ENCODE measurements around the gene BZW1.
"Not testable (repeated sequence)": the region's sequence is repeated elsewhere in the genome, so short reads cannot be mapped to it uniquely, and the experiment has no call there.

BZW1 gene

DNA sequence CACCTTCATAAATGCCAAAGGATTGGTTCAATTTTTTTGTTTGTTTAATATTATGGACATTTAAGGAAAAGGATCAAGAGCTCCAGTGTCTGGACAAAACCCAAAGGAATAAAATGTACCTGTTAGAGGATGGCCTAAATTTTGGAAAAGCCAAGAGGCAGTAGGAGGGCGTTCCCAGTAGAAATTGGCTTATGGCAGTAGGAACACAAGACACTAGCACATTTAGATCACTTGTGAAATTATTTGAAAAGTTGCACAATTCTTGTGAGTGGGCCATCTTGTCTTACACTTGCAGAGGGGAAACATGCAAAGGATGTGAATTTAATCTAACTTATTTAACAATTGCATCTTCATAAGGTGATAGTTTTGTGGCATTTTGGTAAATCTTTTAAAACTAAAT is 3.2 kb downstream of the BZW1 start:
- H3K4me3 ChIP-seq (ENCODE audit: low read length), result no peak overlapping the region
- H3K9me3 ChIP-seq (ENCODE audit: insufficient read depth, low read depth, low read length), result no peaks in the 10 kb centered on the region
- no peak overlapping the region for H3K27ac ChIP-seq (ENCODE audit: low read length)
- H3K9ac ChIP-seq (ENCODE audit: low read depth, low read length), result no peak overlapping the region
- H3K36me3 ChIP-seq (ENCODE audit: insufficient read depth, low read depth, low read length), result peaks cover 73% of the 10 kb centered on the region
- no peaks in the 10 kb centered on the region for H3K27me3 ChIP-seq (ENCODE audit: insufficient read depth, low read length)
- H3K4me1 ChIP-seq (ENCODE audit: insufficient read depth, low read length), result peaks cover 12% of the 10 kb centered on the region

DNA sequence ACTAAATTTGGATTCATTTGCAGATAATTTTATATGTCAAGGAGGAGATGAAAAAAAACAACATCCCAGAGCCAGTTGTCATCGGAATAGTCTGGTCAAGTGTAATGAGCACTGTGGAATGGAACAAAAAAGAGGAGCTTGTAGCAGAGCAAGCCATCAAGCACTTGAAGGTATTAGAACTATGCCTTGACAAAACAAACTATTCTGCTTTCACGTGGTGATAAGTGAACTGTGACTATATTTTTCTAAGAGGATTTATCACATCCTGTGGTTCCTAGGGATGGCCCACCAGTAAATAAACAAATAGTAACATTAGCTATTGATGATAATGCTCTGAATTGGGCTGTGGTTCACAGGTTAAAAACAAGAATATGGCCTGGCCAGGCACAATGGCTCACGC is 7.0 kb downstream of the BZW1 start:
- not testable (repeated sequence) for H3K27ac ChIP-seq (ENCODE audit: low read length); H3K9ac ChIP-seq (ENCODE audit: low read depth, low read length); H3K4me3 ChIP-seq (ENCODE audit: low read length); H3K27me3 ChIP-seq (ENCODE audit: insufficient read depth, low read length); H3K9me3 ChIP-seq (ENCODE audit: insufficient read depth, low read depth, low read length); H3K4me1 ChIP-seq (ENCODE audit: insufficient read depth, low read length)
- peaks cover 85% of the 10 kb centered on the region for H3K36me3 ChIP-seq (ENCODE audit: insufficient read depth, low read depth, low read length)

DNA sequence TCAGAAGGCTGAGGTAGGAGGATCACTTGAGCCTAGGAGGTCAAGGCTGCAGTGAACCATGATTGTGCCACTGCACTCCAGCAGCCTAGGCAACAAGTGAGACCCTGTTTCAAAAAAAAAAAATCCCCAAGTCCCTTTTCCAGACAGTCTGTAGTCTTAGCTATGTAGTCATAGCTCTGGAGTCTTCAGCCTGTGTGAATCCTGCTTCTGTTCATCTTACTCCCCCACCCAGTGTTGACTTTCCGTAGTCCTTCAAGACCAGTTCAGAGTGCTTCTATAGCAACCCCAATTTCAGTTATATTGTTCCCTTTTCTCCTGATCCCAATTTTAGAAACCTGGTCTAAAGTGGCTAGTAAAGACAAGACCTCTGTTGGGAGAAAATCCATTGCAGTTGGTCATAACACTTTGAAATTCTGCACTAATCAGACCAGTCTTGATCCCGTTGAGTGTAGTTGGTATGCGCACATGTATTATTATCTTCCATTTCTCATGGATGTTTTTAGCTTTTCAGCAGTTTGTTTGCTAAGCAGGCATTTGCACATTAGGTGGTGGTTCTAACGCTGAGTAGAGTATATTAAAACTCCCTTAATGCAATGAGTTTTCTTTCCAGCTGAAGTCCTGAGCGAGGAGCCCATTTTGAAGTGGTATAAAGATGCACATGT is 9.0 kb downstream of the BZW1 start:
- peaks cover 72% of the 10 kb centered on the region for H3K36me3 ChIP-seq (ENCODE audit: insufficient read depth, low read depth, low read length)

DNA sequence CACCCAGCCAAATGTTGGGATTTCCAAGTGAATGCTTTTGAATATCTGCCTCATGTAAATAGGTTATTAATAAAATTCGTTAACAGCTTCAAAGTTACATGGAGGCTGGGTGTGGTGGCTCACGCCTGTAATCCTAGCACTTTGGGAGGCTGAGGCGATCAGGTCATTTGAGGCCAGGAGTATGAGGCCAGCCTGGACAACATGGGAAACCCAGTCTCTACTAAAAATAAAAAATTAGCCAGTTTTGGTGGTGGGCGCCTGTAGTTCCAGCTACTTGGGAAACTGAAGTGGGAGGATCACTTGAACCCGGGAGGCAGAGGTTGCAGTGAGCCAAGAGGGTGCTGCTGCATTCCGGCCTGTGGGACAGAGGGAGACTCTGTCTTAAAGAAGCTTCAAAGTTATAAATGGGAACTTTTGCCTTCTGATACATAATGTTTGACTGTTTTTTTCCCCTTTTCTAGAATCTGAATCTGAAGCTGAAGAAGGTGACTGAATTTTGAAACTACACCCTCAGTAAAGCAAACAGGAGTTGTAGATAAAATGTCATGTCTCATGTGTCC is 10.1 kb downstream of the BZW1 start:
- Histone ChIP-seq H3K9ac (ENCODE audit: low read depth, low read length) (no peak overlapping the region), H3K4me1 (ENCODE audit: insufficient read depth, low read length) (no peaks in the 10 kb centered on the region), H3K27me3 (ENCODE audit: insufficient read depth, low read length) (no peaks in the 10 kb centered on the region), H3K9me3 (ENCODE audit: insufficient read depth, low read depth, low read length) (no peaks in the 10 kb centered on the region), H3K36me3 (ENCODE audit: insufficient read depth, low read depth, low read length) (peaks cover 62% of the 10 kb centered on the region), H3K27ac (ENCODE audit: low read length) (no peak overlapping the region), H3K4me3 (ENCODE audit: low read length) (no peak overlapping the region)

More for the DNA sequence above, 9.0 kb downstream of the BZW1 start:
- no peaks in the 10 kb centered on the region for H3K4me1 ChIP-seq (ENCODE audit: insufficient read depth, low read length)
- H3K9me3 ChIP-seq (ENCODE audit: insufficient read depth, low read depth, low read length), result no peaks in the 10 kb centered on the region
- no peak overlapping the region for H3K27ac ChIP-seq (ENCODE audit: low read length)
- no peak overlapping the region for H3K4me3 ChIP-seq (ENCODE audit: low read length)
- H3K9ac ChIP-seq (ENCODE audit: low read depth, low read length), result no peak overlapping the region
- no peaks in the 10 kb centered on the region for H3K27me3 ChIP-seq (ENCODE audit: insufficient read depth, low read length)

DNA sequence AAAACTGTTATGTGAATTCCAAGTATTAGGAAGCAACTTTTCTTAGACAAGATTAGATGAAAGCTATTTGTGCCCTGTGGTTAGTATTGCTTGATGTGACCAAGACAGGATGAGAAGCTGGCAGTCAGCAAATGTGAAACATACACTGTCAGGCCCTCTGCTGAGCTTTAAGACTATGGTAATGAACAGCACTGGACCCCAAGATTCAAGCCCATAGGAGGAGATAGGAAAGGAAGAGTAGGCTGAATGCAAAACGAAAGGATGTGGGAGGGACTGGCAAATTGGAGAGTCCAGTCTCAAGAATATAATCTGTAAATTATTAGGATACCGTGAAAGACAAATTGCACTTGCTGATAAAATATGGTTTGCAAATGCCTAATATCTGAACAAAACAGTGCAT is 16.4 kb downstream of the BZW1 start:
- H3K4me1 ChIP-seq (ENCODE audit: insufficient read depth, low read length), result no peaks in the 10 kb centered on the region
- no peaks in the 10 kb centered on the region for H3K27me3 ChIP-seq (ENCODE audit: insufficient read depth, low read length)
- no peak overlapping the region for H3K27ac ChIP-seq (ENCODE audit: low read length)
- no peaks in the 10 kb centered on the region for H3K9me3 ChIP-seq (ENCODE audit: insufficient read depth, low read depth, low read length)
- no peak overlapping the region for H3K9ac ChIP-seq (ENCODE audit: low read depth, low read length)
- peaks cover 8% of the 10 kb centered on the region for H3K36me3 ChIP-seq (ENCODE audit: insufficient read depth, low read depth, low read length)
- H3K4me3 ChIP-seq (ENCODE audit: low read length), result no peak overlapping the region

DNA sequence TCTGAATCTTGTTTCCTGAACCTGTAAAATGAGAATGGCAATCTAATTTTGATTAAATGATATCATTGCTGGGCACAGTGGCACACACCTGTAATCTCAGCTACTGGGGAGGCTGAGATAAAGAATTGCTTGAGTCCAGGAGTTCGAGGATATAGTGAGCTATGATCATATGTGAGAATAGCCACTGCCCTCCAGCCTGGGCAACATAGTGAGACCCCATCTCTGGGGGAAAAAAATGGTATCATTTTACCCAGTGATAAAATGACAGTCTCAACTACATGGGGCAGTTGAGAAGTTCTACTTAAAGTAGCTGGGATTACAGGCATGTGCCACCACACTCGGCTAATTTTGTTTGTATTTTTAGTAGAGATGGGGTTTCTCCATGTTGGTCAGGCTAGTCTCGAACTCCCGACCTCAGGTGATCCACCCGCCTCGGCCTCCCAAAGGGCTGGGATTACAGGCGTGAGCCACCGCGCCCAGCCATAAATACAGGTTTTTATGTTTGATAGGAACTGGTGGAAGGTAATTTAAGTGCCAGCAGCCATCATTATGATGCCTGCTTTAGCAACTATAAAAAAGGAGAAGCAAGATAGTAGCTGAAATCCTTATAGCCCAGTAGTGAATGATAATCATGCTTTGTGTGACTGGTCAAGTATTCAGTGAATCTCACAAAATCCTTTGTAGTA is 17.0 kb downstream of the BZW1 start:
- Histone ChIP-seq H3K4me3 (ENCODE audit: low read length) (no peak overlapping the region), H3K36me3 (ENCODE audit: insufficient read depth, low read depth, low read length) (peaks cover 7% of the 10 kb centered on the region), H3K27me3 (ENCODE audit: insufficient read depth, low read length) (no peaks in the 10 kb centered on the region), H3K4me1 (ENCODE audit: insufficient read depth, low read length) (no peaks in the 10 kb centered on the region), H3K9me3 (ENCODE audit: insufficient read depth, low read depth, low read length) (no peaks in the 10 kb centered on the region), H3K27ac (ENCODE audit: low read length) (no peak overlapping the region), H3K9ac (ENCODE audit: low read depth, low read length) (no peak overlapping the region)

DNA sequence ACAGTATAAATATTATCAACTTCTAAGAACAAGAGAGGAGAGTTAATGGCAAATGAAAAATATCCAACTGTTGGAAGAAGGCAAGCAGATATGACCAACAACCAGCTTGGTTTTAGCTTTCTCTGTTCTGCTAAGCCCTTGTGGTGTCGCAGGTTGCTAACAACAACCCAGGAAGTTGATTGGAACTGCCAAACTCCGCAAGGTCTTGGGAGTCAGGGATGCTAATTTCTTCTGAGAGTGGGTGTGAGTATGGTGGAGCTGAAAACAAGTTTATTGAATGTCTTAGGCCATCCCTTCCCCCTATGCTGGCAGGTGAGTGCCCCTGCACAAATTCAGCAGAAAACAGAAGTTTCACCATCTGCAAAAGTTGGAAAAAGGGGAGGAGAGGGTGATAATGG is 17.5 kb downstream of the BZW1 start:
- Histone ChIP-seq H3K4me1 (ENCODE audit: insufficient read depth, low read length) (no peaks in the 10 kb centered on the region), H3K36me3 (ENCODE audit: insufficient read depth, low read depth, low read length) (peaks cover 2% of the 10 kb centered on the region), H3K27ac (ENCODE audit: low read length) (no peak overlapping the region), H3K9me3 (ENCODE audit: insufficient read depth, low read depth, low read length) (no peaks in the 10 kb centered on the region), H3K9ac (ENCODE audit: low read depth, low read length) (no peak overlapping the region), H3K27me3 (ENCODE audit: insufficient read depth, low read length) (no peaks in the 10 kb centered on the region), H3K4me3 (ENCODE audit: low read length) (no peak overlapping the region)

DNA sequence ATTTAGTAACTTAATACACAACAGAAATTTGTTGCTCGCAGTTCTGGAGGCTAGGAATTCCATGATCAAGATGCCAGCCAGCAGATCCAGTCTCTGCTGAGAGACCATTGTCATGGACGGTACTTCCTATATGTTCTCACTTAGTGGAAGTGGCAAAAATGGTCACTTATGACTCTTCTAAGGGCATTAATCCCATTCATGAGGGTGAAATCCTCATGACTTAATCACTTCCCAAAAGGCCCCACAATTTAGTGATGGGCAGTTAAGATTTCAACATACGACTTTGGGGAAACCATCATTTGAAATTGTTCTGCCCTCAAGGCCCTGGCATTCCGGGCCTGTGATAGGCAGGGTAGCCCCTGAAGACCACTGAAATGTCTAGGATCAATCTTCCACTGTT is 23.0 kb downstream of the BZW1 start:
- no peak overlapping the region for H3K27ac ChIP-seq (ENCODE audit: low read length)
- peaks cover 15% of the 10 kb centered on the region for H3K9me3 ChIP-seq (ENCODE audit: insufficient read depth, low read depth, low read length)
- no peak overlapping the region for H3K4me3 ChIP-seq (ENCODE audit: low read length)
- H3K9ac ChIP-seq (ENCODE audit: low read depth, low read length), result no peak overlapping the region
- H3K36me3 ChIP-seq (ENCODE audit: insufficient read depth, low read depth, low read length), result no peaks in the 10 kb centered on the region
- 0 out of 2 replicates have a peak, but pooled peaks cover 4% of the 10 kb centered on the region for H3K4me1 ChIP-seq (ENCODE audit: insufficient read depth, low read length)
- no peaks in the 10 kb centered on the region for H3K27me3 ChIP-seq (ENCODE audit: insufficient read depth, low read length)

DNA sequence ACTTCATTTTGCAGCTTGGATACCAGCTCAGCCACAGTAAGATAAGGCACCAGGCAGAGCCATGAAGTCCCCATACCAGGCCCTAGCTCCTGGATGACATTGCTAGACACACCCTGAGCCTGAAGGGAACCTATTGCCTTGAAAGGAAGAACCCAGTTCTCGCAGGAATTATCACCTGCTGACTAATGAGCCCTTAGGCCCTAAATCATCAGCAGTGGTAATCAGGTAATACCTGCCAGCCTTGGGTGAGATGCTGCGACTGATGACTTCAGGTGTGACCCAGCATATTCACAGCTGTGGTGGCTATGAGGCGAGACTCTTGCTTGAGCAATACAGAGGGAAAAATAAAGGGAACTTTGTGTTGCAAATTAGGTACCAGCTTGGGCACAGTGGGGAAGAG is 27.8 kb downstream of the BZW1 start:
- Histone ChIP-seq H3K9ac (ENCODE audit: low read depth, low read length) (no peak overlapping the region), H3K27ac (ENCODE audit: low read length) (no peak overlapping the region), H3K4me3 (ENCODE audit: low read length) (no peak overlapping the region), H3K36me3 (ENCODE audit: insufficient read depth, low read depth, low read length) (no peaks in the 10 kb centered on the region), H3K27me3 (ENCODE audit: insufficient read depth, low read length) (no peaks in the 10 kb centered on the region), H3K4me1 (ENCODE audit: insufficient read depth, low read length) (0 out of 2 replicates have a peak, but pooled peaks cover 4% of the 10 kb centered on the region), H3K9me3 (ENCODE audit: insufficient read depth, low read depth, low read length) (peaks cover 15% of the 10 kb centered on the region)

DNA sequence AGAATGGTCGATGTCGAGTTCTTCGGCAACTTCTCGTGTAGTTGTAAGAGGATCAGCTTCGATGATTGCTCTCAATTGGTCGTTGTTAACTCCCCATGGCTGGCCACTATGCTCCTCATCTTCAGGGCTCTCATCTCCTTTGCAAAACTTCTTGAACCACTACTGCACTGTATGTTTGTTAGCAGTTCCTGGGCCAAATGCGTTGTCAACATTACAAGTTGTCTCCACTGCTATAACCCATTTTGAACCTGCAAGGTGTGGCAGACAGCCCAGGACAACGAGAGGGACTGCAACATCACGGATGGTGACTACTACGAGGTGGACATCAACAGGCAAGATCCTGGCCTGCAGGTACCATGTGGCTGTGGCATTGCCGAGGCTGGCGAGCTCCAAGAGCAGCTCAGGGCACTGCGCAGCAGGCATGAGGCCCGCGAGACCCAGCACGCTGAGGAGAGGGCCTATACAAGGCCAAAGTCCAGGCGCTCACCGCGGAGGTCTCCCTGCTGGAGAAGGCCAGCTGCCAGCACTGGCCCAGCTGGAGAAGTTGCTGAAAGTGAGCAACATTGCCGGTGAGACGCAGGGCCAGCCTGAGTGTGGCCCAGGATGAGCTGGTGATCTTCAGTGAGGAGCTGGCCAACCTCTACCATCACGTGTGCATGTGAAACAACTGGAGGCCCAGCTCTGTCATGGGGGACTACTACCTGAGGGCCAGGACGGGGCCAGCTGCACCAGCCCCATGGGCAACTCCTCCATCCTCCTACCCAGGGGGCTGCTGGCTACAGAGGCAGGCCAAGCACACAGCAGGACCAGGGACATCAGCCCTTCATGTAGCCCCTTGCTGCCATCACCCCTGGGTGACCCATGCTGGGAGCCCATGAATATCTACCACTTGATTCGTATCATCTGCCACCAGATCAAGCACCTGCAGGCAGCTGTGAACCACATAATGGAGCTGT is 32.6 kb downstream of the BZW1 start:
- H3K27me3 ChIP-seq (ENCODE audit: insufficient read depth, low read length), result no peaks in the 10 kb centered on the region
- H3K27ac ChIP-seq (ENCODE audit: low read length), result no peak overlapping the region
- H3K36me3 ChIP-seq (ENCODE audit: insufficient read depth, low read depth, low read length), result no peaks in the 10 kb centered on the region
- H3K4me3 ChIP-seq (ENCODE audit: low read length), result no peak overlapping the region
- no peaks in the 10 kb centered on the region for H3K9me3 ChIP-seq (ENCODE audit: insufficient read depth, low read depth, low read length)
- 0 out of 2 replicates have a peak, but pooled peaks cover 3% of the 10 kb centered on the region for H3K4me1 ChIP-seq (ENCODE audit: insufficient read depth, low read length)
- no peak overlapping the region for H3K9ac ChIP-seq (ENCODE audit: low read depth, low read length)

DNA sequence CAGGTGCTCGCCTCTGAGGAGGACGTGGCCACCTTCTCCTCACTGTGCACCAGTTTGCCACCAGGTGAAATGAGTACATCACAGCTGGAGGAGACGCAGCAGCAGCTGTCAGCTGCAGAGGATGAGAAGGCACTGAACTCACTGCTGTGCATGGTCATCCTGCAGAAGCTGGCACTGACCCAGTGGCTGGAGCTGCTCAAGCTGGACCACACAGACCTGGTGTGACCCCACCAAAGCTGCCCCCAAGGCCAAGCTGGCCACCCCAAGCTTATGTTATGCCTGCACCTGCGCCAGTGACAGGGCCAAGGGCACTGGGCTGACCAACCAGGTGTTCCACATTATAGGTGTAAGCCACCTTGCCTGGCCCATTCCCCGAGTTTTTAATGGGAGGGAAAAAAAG is 33.5 kb downstream of the BZW1 start:
- H3K27me3 ChIP-seq (ENCODE audit: insufficient read depth, low read length), result no peaks in the 10 kb centered on the region

More for the DNA sequence above, 33.5 kb downstream of the BZW1 start:
- H3K9me3 ChIP-seq (ENCODE audit: insufficient read depth, low read depth, low read length), result no peaks in the 10 kb centered on the region
- H3K4me1 ChIP-seq (ENCODE audit: insufficient read depth, low read length), result no peaks in the 10 kb centered on the region
- no peak overlapping the region for H3K27ac ChIP-seq (ENCODE audit: low read length)
- H3K36me3 ChIP-seq (ENCODE audit: insufficient read depth, low read depth, low read length), result no peaks in the 10 kb centered on the region
- H3K4me3 ChIP-seq (ENCODE audit: low read length), result no peak overlapping the region
- no peak overlapping the region for H3K9ac ChIP-seq (ENCODE audit: low read depth, low read length)

Data from iPS-20b (cell line).